ENCODE measurements around the gene CLIC5.

CLIC5 gene

DNA sequence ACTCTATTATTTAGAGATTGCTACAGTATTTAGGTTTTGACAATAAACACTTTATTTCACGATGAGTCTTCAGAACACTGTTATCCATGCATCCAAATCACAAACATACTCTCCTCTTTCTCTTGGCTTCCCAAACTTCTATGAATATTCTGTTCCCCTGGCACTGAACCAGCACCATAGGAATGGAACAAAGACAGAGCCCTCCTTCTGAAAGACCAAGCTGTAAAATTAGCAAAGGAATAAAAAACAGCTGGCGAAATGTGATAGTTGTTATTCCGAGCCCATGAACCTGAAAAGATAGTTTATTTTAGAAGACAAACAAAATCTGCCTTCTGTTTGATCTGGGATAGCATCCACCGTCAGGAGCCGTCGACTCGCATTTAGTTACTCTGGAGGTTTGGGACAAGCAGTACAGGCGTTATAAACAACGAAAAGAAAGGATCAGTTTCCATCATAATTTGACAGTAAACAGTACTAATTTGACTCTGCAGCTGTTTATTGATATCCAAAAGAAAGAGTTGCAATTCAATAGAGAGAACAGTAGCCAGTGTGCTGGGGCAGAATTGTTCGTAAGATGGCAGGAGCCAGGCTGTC, 161.4 kb downstream of the CLIC5 start:
- H3K4me3 ChIP-seq (ENCODE audit: low read depth in 1 of 2, low read length in 2 of 2): no peak overlapping the region
- H3K27me3 ChIP-seq (ENCODE audit: low read depth, low read length): no peaks in the 10 kb centered on the region
- H3K4me1 ChIP-seq (ENCODE audit: control insufficient read depth in 1 of 2, insufficient read depth in 2 of 2, low read length in 2 of 2): no peaks in the 10 kb centered on the region
- no peaks in the 10 kb centered on the region for H3K36me3 ChIP-seq (ENCODE audit: control insufficient read depth in 1 of 2, insufficient read depth in 2 of 2, low read length in 2 of 2)
- H3K9me3 ChIP-seq (ENCODE audit: control insufficient read depth in 1 of 2, low read length in 2 of 2): no peaks in the 10 kb centered on the region
- no peak overlapping the region for H3K27ac ChIP-seq (ENCODE audit: low read length)

- H3K27ac ChIP-seq (ENCODE audit: low read length): no peak overlapping the region
- no peak overlapping the region for H3K4me3 ChIP-seq (ENCODE audit: low read depth in 1 of 2, low read length in 2 of 2)
- no peaks in the 10 kb centered on the region for H3K9me3 ChIP-seq (ENCODE audit: control insufficient read depth in 1 of 2, low read length in 2 of 2)
- H3K27me3 ChIP-seq (ENCODE audit: low read depth, low read length): no peaks in the 10 kb centered on the region
- H3K4me1 ChIP-seq (ENCODE audit: control insufficient read depth in 1 of 2, insufficient read depth in 2 of 2, low read length in 2 of 2): no peaks in the 10 kb centered on the region
- H3K36me3 ChIP-seq (ENCODE audit: control insufficient read depth in 1 of 2, insufficient read depth in 2 of 2, low read length in 2 of 2): no peaks in the 10 kb centered on the region
Observed at GRCh38 chr6:45851034-45851400, 164.6 kb downstream of the CLIC5 start.

DNA sequence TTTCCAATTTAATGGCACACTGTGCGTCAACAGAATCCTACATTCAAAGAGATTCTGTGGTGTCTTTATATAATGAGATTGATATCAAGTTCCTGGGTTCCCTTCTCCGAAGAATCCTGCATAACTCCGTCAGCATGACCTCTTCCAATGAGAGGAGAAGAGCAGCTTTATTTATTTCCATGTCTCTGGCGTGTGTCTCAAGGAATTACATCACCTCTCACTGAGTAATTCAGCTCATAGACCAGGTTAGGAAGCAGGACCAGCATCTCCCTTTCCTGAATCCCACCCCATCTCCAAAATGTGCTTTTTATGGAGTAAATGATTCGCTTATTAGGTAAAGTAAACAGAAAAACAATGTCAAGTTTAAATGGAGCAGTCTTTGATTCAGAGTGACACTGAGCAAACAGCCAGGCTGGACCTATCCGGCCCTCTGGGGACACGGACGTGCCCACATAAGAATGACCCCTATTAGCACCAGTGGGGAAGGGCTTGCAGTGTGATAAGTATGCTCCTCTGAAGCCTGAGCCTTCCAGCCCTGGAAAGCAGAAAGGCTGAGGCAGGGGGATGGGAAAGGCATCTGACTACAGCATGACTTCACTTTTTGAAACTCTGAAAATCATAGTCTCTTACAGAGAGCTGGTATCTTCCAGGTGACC, 165.2 kb downstream of the CLIC5 start:
- Histone ChIP-seq H3K4me1 (ENCODE audit: control insufficient read depth in 1 of 2, insufficient read depth in 2 of 2, low read length in 2 of 2) (no peaks in the 10 kb centered on the region), H3K27ac (ENCODE audit: low read length) (no peak overlapping the region), H3K36me3 (ENCODE audit: control insufficient read depth in 1 of 2, insufficient read depth in 2 of 2, low read length in 2 of 2) (no peaks in the 10 kb centered on the region), H3K4me3 (ENCODE audit: low read depth in 1 of 2, low read length in 2 of 2) (no peak overlapping the region), H3K27me3 (ENCODE audit: low read depth, low read length) (no peaks in the 10 kb centered on the region), H3K9me3 (ENCODE audit: control insufficient read depth in 1 of 2, low read length in 2 of 2) (no peaks in the 10 kb centered on the region)

- no peaks in the 10 kb centered on the region for H3K36me3 ChIP-seq (ENCODE audit: control insufficient read depth in 1 of 2, insufficient read depth in 2 of 2, low read length in 2 of 2)
- H3K27ac ChIP-seq (ENCODE audit: low read length): no peak overlapping the region
- no peaks in the 10 kb centered on the region for H3K4me1 ChIP-seq (ENCODE audit: control insufficient read depth in 1 of 2, insufficient read depth in 2 of 2, low read length in 2 of 2)
- no peaks in the 10 kb centered on the region for H3K9me3 ChIP-seq (ENCODE audit: control insufficient read depth in 1 of 2, low read length in 2 of 2)
- H3K27me3 ChIP-seq (ENCODE audit: low read depth, low read length): no peaks in the 10 kb centered on the region
- no peak overlapping the region for H3K4me3 ChIP-seq (ENCODE audit: low read depth in 1 of 2, low read length in 2 of 2)
Observed at GRCh38 chr6:45845567-45845966, 170.1 kb downstream of the CLIC5 start.

DNA sequence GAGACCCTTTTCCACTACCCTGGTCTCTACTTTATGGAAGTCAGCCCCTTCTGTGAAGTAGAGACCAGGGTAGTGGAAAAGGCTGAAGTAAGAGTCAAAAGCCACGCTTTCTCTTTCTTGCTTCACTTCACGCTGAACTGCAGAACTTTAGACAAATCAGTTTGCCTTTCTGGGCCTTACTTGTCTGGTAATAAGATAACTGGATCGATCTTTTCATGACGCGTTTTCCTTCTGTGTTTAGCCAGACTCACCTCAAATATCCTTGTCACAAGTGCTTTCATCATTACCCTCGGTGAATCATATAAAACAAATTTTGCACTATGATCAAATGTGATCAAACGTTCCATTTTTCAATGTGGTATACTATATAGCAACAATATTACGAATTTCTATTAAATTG, 170.7 kb downstream of the CLIC5 start:
- no peaks in the 10 kb centered on the region for H3K4me1 ChIP-seq (ENCODE audit: control insufficient read depth in 1 of 2, insufficient read depth in 2 of 2, low read length in 2 of 2)
- no peaks in the 10 kb centered on the region for H3K27me3 ChIP-seq (ENCODE audit: low read depth, low read length)
- H3K27ac ChIP-seq (ENCODE audit: low read length): no peak overlapping the region
- no peaks in the 10 kb centered on the region for H3K9me3 ChIP-seq (ENCODE audit: control insufficient read depth in 1 of 2, low read length in 2 of 2)
- H3K4me3 ChIP-seq (ENCODE audit: low read depth in 1 of 2, low read length in 2 of 2): no peak overlapping the region
- no peaks in the 10 kb centered on the region for H3K36me3 ChIP-seq (ENCODE audit: control insufficient read depth in 1 of 2, insufficient read depth in 2 of 2, low read length in 2 of 2)

GRCh38 chr6:45843848-45844521, 171.7 kb downstream of the CLIC5 start:
- no peaks in the 10 kb centered on the region for H3K4me1 ChIP-seq (ENCODE audit: control insufficient read depth in 1 of 2, insufficient read depth in 2 of 2, low read length in 2 of 2)
- no peaks in the 10 kb centered on the region for H3K27me3 ChIP-seq (ENCODE audit: low read depth, low read length)
- no peaks in the 10 kb centered on the region for H3K36me3 ChIP-seq (ENCODE audit: control insufficient read depth in 1 of 2, insufficient read depth in 2 of 2, low read length in 2 of 2)

GRCh38 chr6:45841062-45841461, 174.6 kb downstream of the CLIC5 start:
- Histone ChIP-seq H3K27ac (ENCODE audit: low read length) (no peak overlapping the region), H3K9me3 (ENCODE audit: control insufficient read depth in 1 of 2, low read length in 2 of 2) (no peaks in the 10 kb centered on the region), H3K27me3 (ENCODE audit: low read depth, low read length) (no peaks in the 10 kb centered on the region), H3K36me3 (ENCODE audit: control insufficient read depth in 1 of 2, insufficient read depth in 2 of 2, low read length in 2 of 2) (no peaks in the 10 kb centered on the region), H3K4me1 (ENCODE audit: control insufficient read depth in 1 of 2, insufficient read depth in 2 of 2, low read length in 2 of 2) (no peaks in the 10 kb centered on the region), H3K4me3 (ENCODE audit: low read depth in 1 of 2, low read length in 2 of 2) (no peak overlapping the region)

More at GRCh38 chr6:45843848-45844521, 171.7 kb downstream of the CLIC5 start:
- no peaks in the 10 kb centered on the region for H3K9me3 ChIP-seq (ENCODE audit: control insufficient read depth in 1 of 2, low read length in 2 of 2)
- no peak overlapping the region for H3K27ac ChIP-seq (ENCODE audit: low read length)
- H3K4me3 ChIP-seq (ENCODE audit: low read depth in 1 of 2, low read length in 2 of 2): no peak overlapping the region

DNA sequence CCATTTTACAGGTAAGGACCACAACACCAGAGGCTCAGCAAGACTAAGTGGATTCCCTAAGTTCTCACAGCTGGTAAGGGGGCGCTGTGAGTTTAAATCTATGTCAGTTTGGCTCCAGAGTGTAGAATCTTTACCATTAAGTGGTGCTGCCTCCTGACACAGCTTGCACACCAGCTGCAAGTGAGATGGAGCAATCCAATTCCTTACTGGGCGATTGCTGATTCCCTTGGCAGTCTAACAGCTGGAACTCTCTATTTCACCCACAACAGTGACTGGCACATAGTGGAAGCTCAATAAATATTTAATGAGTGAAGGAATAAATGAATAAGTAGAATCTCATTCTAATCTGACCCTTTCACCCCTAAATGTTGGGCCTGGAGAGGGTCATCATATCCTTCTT, 176.7 kb downstream of the CLIC5 start:
- Histone ChIP-seq H3K27me3 (ENCODE audit: low read depth, low read length) (no peaks in the 10 kb centered on the region), H3K9me3 (ENCODE audit: control insufficient read depth in 1 of 2, low read length in 2 of 2) (no peaks in the 10 kb centered on the region), H3K4me3 (ENCODE audit: low read depth in 1 of 2, low read length in 2 of 2) (no peak overlapping the region), H3K4me1 (ENCODE audit: control insufficient read depth in 1 of 2, insufficient read depth in 2 of 2, low read length in 2 of 2) (no peaks in the 10 kb centered on the region), H3K27ac (ENCODE audit: low read length) (no peak overlapping the region), H3K36me3 (ENCODE audit: control insufficient read depth in 1 of 2, insufficient read depth in 2 of 2, low read length in 2 of 2) (no peaks in the 10 kb centered on the region)

DNA sequence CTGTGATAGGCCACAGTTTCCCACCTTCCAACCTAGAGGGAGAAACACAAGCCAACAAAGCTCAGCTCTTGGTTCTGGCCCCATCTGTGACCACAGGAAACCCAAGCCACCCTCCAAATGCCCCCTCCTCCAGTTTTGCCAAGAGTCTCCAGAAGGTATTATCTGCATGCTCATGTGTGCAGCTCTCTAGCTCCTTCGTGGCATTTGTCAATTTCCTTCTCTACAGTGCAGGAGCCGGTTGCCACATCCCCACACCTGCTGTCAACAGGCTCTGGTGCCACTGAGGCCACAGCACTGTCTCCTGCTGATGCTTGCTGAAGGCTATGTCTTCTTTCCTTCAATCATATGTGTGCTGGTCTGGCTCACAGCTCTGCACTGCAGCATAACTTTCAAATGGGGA, 177.2 kb downstream of the CLIC5 start:
- Histone ChIP-seq H3K36me3 (ENCODE audit: control insufficient read depth in 1 of 2, insufficient read depth in 2 of 2, low read length in 2 of 2) (no peaks in the 10 kb centered on the region), H3K4me3 (ENCODE audit: low read depth in 1 of 2, low read length in 2 of 2) (no peak overlapping the region)

DNA sequence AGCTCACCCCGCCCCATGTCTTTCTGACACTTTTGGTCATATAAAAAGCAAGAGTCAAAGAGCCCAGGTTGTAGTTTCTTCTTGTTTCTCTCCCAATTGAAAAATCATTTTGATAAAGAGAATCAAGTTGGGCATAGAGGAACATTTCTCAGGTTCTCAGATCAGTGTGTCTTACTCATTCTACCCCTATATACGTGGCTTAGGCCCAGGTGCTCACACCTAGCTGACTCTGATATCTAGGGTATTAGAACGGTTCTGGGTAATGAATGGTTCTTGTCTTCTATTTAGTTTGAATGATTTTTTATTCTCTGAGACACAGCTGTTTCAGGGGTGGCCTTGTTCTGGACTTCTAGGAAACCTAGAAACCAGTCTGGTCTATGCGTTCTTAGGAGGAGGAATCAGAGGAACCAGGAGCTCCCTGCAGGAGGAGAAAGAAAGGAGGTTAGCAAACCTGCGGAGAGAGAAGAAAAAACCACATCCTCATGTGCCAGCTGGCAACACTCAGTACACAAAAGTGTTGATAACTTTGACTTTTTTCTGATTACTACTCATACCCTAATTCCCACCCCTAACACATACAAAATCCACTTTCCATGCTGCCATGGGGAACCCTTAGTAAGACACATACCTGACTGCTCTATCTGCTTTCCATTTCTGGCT, 178.0 kb downstream of the CLIC5 start:
- Histone ChIP-seq H3K4me1 (ENCODE audit: control insufficient read depth in 1 of 2, insufficient read depth in 2 of 2, low read length in 2 of 2) (no peaks in the 10 kb centered on the region), H3K27me3 (ENCODE audit: low read depth, low read length) (no peaks in the 10 kb centered on the region), H3K27ac (ENCODE audit: low read length) (no peak overlapping the region), H3K36me3 (ENCODE audit: control insufficient read depth in 1 of 2, insufficient read depth in 2 of 2, low read length in 2 of 2) (no peaks in the 10 kb centered on the region), H3K4me3 (ENCODE audit: low read depth in 1 of 2, low read length in 2 of 2) (no peak overlapping the region), H3K9me3 (ENCODE audit: control insufficient read depth in 1 of 2, low read length in 2 of 2) (no peaks in the 10 kb centered on the region)

More for the DNA sequence above, 177.2 kb downstream of the CLIC5 start:
- Histone ChIP-seq H3K27me3 (ENCODE audit: low read depth, low read length) (no peaks in the 10 kb centered on the region), H3K27ac (ENCODE audit: low read length) (no peak overlapping the region), H3K9me3 (ENCODE audit: control insufficient read depth in 1 of 2, low read length in 2 of 2) (no peaks in the 10 kb centered on the region), H3K4me1 (ENCODE audit: control insufficient read depth in 1 of 2, insufficient read depth in 2 of 2, low read length in 2 of 2) (no peaks in the 10 kb centered on the region)

DNA sequence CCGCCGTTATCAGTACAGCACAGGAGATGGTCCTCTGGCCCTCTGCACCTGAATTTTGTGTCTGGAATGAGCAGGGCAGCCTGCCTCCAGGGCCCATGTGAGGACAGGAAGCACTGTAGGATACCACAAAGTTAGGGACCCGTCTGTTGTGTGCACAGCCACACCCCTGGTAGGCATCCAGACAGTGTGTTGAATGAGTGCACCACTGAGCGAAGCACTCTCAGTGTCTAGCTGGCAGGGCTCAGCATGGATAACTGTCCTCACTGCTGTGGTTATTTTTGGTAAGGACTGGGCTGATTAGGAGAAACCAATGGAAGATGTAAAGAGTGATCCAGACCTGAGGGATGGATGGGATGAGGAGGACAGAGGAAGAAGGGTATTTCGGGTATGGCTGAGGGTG, 178.7 kb downstream of the CLIC5 start:
- Histone ChIP-seq H3K9me3 (ENCODE audit: control insufficient read depth in 1 of 2, low read length in 2 of 2) (no peaks in the 10 kb centered on the region), H3K36me3 (ENCODE audit: control insufficient read depth in 1 of 2, insufficient read depth in 2 of 2, low read length in 2 of 2) (no peaks in the 10 kb centered on the region), H3K27me3 (ENCODE audit: low read depth, low read length) (no peaks in the 10 kb centered on the region), H3K4me1 (ENCODE audit: control insufficient read depth in 1 of 2, insufficient read depth in 2 of 2, low read length in 2 of 2) (no peaks in the 10 kb centered on the region), H3K27ac (ENCODE audit: low read length) (no peak overlapping the region), H3K4me3 (ENCODE audit: low read depth in 1 of 2, low read length in 2 of 2) (no peak overlapping the region)

All from muscle layer of duodenum (tissue), 2 donors.